Neural cell (in vitro differentiated cells): ENCODE data around the gene INPP4B. TPM values are rescaled to one million over a fixed set of nuclear protein-coding genes. Genes with fewer than 3 reads are reported as not detected.
"Not testable (repeated sequence)": the region's sequence is repeated elsewhere in the genome, so short reads cannot be mapped to it uniquely, and the experiment has no call there.

Source experiments
- H2AFZ ChIP-seq: fragments of 200-600, 300-800 bp; sonication (generic), shearing (Covaris generic); 2 replicates; pipeline ENCODE4 v1.6.0; 2014; ENCODE audit warnings: low read depth, mild to moderate bottlenecking, antibody characterized with exemption, low read length, moderate library complexity
- H3F3A ChIP-seq: fragments of 200-600 bp; shearing (Covaris generic); 2 replicates; pipeline ENCODE4 v1.6.1; 2016; ENCODE audit warnings: mild to moderate bottlenecking, moderate library complexity, mixed read lengths, antibody characterized with exemption, low read length; ENCODE audit not compliant: insufficient read depth, poor library complexity, severe bottlenecking
- H3K27ac ChIP-seq: fragments of 200-600, 300-800 bp; sonication (generic), shearing (Covaris generic); 2 replicates; pipeline ENCODE4 v1.5.1; 2014; ENCODE audit warnings: mild to moderate bottlenecking, low read length, moderate library complexity
- H3K27me3 ChIP-seq: fragments of 300-800, 200-600 bp; sonication (generic), shearing (Covaris generic); 2 replicates; pipeline ENCODE4 v1.6.0; 2014; ENCODE audit warnings: mild to moderate bottlenecking, low read depth, low read length, moderate library complexity; ENCODE audit not compliant: insufficient read depth
- H3K36me3 ChIP-seq: fragments of 300-800, 200-600 bp; sonication (generic), shearing (Covaris generic); 2 replicates; pipeline ENCODE4 v1.5.1; 2014; ENCODE audit warnings: mild to moderate bottlenecking, antibody characterized with exemption, low read length, moderate library complexity; ENCODE audit not compliant: insufficient read depth
- H3K4me2 ChIP-seq: fragments of 300-800, 200-600 bp; sonication (generic), shearing (Covaris generic); 2 replicates; pipeline ENCODE4 v1.6.0; 2014; ENCODE audit warnings: mild to moderate bottlenecking, low read length
- H3K4me3 ChIP-seq: fragments of 300-800, 200-600 bp; sonication (generic), shearing (Covaris generic); 2 replicates; pipeline ENCODE4 v1.5.1; 2014; ENCODE audit warnings: mild to moderate bottlenecking, low read length, moderate library complexity
- H3K79me2 ChIP-seq: fragments of 200-600 bp; shearing (Covaris generic); replicated peaks from 2 replicates; pipeline ENCODE4 v1.6.0; 2014; ENCODE audit warnings: mild to moderate bottlenecking, low read length, moderate library complexity; ENCODE audit not compliant: insufficient read depth
- H3K9ac ChIP-seq: fragments of 300-800, 200-600 bp; sonication (generic), shearing (Covaris generic); 2 replicates; pipeline ENCODE4 v1.6.1; 2016; ENCODE audit warnings: mild to moderate bottlenecking, low read length, mixed read lengths
- H3K9me2 ChIP-seq: fragments of 200-600 bp; shearing (Covaris generic); 2 replicates; pipeline ENCODE4 v1.6.1; 2016; ENCODE audit warnings: mild to moderate bottlenecking, low read length, mixed read lengths; ENCODE audit not compliant: insufficient read depth
- H3K9me3 ChIP-seq: fragments of 200-600, 300-800 bp; sonication (generic), shearing (Covaris generic); 2 replicates; pipeline ENCODE4 v1.6.1; 2016; ENCODE audit warnings: mild to moderate bottlenecking, mixed run types, low read length, moderate library complexity, mixed read lengths
- H4K20me1 ChIP-seq: fragments of 200-600 bp; shearing (Covaris generic); 2 replicates; pipeline ENCODE4 v1.6.1; 2016; ENCODE audit warnings: mild to moderate bottlenecking, mixed run types; ENCODE audit not compliant: insufficient read depth
- CTCF ChIP-seq: fragments of 450-650 bp; IDR thresholded peaks from 2 replicates; pipeline ENCODE4 v1.5.1; 2014; ENCODE audit warnings: antibody characterized with exemption, mild to moderate bottlenecking, moderate library complexity; ENCODE audit not compliant: poor library complexity, severe bottlenecking
- EP300 ChIP-seq: fragments of 450-650 bp; conservative IDR thresholded peaks from 2 replicates; pipeline ENCODE4 v1.6.1; 2014; ENCODE audit warnings: antibody characterized with exemption, mild to moderate bottlenecking, moderate library complexity; ENCODE audit not compliant: poor library complexity, severe bottlenecking
- EZH2 ChIP-seq: fragments of 200-600, 300-800 bp; shearing (Covaris generic), sonication (generic); IDR thresholded peaks from 2 replicates; pipeline ENCODE4 v1.6.1; 2014; ENCODE audit warnings: antibody characterized with exemption, low read length, borderline replicate concordance, mild to moderate bottlenecking; ENCODE audit not compliant: insufficient read depth, poor library complexity, severe bottlenecking
- MXI1 ChIP-seq: fragments of 450-650 bp; conservative IDR thresholded peaks from 2 replicates; pipeline ENCODE4 v1.6.1; 2014; ENCODE audit warnings: antibody characterized with exemption, mild to moderate bottlenecking; ENCODE audit not compliant: poor library complexity, severe bottlenecking
- POLR2AphosphoS5 ChIP-seq: IDR thresholded peaks from 2 replicates; pipeline ENCODE4 v1.6.1; 2012
- RAD21 ChIP-seq: fragments of 450-650 bp; conservative IDR thresholded peaks from 2 replicates; pipeline ENCODE4 v1.6.1; 2014; ENCODE audit warnings: antibody characterized with exemption, mild to moderate bottlenecking, moderate library complexity
- REST ChIP-seq: IDR thresholded peaks from 2 replicates; pipeline ENCODE4 v1.6.1; 2012; ENCODE audit warnings: borderline replicate concordance
- SMC3 ChIP-seq: fragments of 450-650 bp; conservative IDR thresholded peaks from 2 replicates; pipeline ENCODE4 v1.6.1; 2014; ENCODE audit warnings: antibody characterized with exemption, mild to moderate bottlenecking, moderate library complexity; ENCODE audit not compliant: poor library complexity
- TAF1 ChIP-seq: IDR thresholded peaks from 2 replicates; pipeline ENCODE4 v1.6.1; 2012; ENCODE audit warnings: low read depth
- polyA plus RNA-seq: library from polyadenylated mRNA; depleted of rRNA; stranded (reverse); fragments of >200 nt; gene quantifications from 2 replicates; pipeline ENCODE4 v1.2.3, GENCODE V29; 2014

INPP4B gene
- polyA plus RNA-seq, 1 donor from 2014 or later, result 0.30 TPM

DNA sequence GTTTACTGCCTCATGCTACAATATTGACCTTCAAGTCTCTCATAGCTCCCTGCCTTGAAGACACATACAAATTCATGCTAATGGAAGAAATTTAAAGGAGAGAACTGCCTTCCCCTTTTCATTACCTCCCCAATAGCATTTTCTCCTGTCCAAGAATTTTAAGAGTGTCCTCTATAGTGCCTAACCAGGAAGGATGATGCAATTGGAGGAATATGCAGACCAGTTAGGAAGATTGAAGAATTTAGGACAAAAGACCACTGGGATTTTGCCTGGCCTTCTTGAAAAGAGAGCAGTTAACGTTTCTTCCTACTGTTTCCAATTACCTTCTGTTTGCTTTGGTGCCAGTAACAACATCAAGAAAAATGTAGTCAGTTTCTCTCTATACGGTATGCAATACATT lies 443.9 kb downstream of the INPP4B start:
- Histone ChIP-seq H3K36me3 (no peaks in the 10 kb centered on the region), H3F3A (no peaks in the 10 kb centered on the region), H3K9me2 (no peaks in the 10 kb centered on the region), H2AFZ (no peak overlapping the region), H3K9me3 (no peaks in the 10 kb centered on the region), H3K27me3 (no peaks in the 10 kb centered on the region), H4K20me1 (no peaks in the 10 kb centered on the region), H3K4me3 (no peak overlapping the region), H3K27ac (no peak overlapping the region), H3K9ac (no peak overlapping the region), H3K4me2 (no peak overlapping the region), H3K79me2 (no peaks in the 10 kb centered on the region)
- TF ChIP-seq CTCF, result no peak
- no peak for TF ChIP-seq SMC3
- TF ChIP-seq TAF1, result no peak
- no peak for TF ChIP-seq EP300
- no peak for TF ChIP-seq RAD21
- no peak for TF ChIP-seq MXI1
- no peak for TF ChIP-seq REST
- no peak for TF ChIP-seq EZH2
- no peak for TF ChIP-seq POLR2AphosphoS5

DNA sequence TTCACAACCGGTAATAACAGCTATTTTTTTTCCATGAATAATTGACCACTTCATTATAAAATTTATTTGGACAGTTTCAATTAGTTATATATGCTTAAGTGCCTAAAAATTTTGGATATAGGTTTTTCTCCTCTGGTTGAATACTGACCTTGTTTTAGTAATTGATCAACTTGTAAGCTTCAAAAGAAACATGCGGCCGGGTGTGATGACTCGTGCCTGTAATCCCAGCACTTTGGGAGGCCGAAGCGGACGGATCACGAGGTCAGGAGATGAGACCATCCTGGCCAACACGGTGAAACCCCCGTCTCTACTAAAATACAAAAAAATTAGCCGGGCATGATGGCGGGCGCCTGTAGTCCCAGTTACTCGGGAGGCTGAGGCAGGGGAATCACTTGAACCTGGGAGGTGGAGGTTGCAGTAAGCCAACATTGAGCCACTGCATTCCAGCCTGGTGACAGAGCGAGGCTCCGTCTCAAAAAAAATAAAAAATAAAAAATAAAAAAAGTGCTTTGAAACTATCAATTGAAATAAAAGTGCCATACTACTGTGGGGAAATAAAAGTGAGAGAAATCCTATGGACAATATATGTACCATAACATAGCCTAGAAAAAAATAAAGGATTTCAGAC lies 448.6 kb downstream of the INPP4B start:
- not testable (repeated sequence) for H3K9ac ChIP-seq, H3K27me3 ChIP-seq, H2AFZ ChIP-seq, H4K20me1 ChIP-seq, H3K36me3 ChIP-seq, H3K79me2 ChIP-seq, H3K9me2 ChIP-seq, H3K4me2 ChIP-seq, H3F3A ChIP-seq, H3K4me3 ChIP-seq, H3K9me3 ChIP-seq, H3K27ac ChIP-seq

DNA sequence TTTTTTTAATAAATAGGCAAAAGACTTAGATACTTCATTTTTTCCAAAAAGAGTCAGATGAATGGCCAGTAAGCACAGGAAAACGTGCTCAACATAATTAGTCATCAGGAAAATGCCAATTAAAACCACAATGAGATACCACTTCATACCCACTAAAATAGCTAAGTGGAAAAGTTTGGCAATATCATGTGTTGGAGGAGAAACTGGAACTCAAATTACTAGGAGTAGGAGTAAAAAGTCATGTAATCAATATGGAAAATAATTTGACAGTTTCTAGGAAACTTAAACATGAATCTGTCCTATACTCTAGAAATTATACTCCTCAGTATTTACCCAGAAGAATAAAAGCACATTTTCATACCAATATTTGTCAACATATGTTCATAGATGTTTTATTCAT lies 449.8 kb downstream of the INPP4B start:
- H3K79me2 ChIP-seq, result no peaks in the 10 kb centered on the region
- no peak overlapping the region for H3K9ac ChIP-seq
- no peak overlapping the region for H3K4me2 ChIP-seq
- no peaks in the 10 kb centered on the region for H3K36me3 ChIP-seq
- no peaks in the 10 kb centered on the region for H3K27me3 ChIP-seq
- no peak for TF ChIP-seq SMC3
- no peak for TF ChIP-seq REST
- no peak for TF ChIP-seq CTCF
- TF ChIP-seq RAD21, result no peak
- no peak for TF ChIP-seq EP300
- no peak for TF ChIP-seq TAF1
- TF ChIP-seq MXI1, result no peak
- no peak for TF ChIP-seq EZH2
- TF ChIP-seq POLR2AphosphoS5, result no peak
- H3F3A ChIP-seq, result no peaks in the 10 kb centered on the region
- H3K4me3 ChIP-seq, result no peak overlapping the region
- no peaks in the 10 kb centered on the region for H3K9me2 ChIP-seq
- H3K9me3 ChIP-seq, result no peaks in the 10 kb centered on the region
- H4K20me1 ChIP-seq, result no peaks in the 10 kb centered on the region
- H3K27ac ChIP-seq, result no peak overlapping the region
- no peak overlapping the region for H2AFZ ChIP-seq
